Measurements from ENCODE around the gene POLRMT.

The POLRMT gene

GRCh38 chr19:583198-583967, 50.0 kb downstream of the POLRMT start:
- no peak for DNase-seq (ENCODE audit: insufficient read length, low spot score)
- FAIRE-seq = no peak

GRCh38 chr19:582497-583197, 50.7 kb downstream of the POLRMT start:
- DNase-seq (ENCODE audit: insufficient read length, low spot score) = no peak
- FAIRE-seq = no peak

- FAIRE-seq = no peak
- no peak for DNase-seq (ENCODE audit: insufficient read length, low spot score)
Observed at GRCh38 chr19:581399-582111, 51.8 kb downstream of the POLRMT start.

- no peak for FAIRE-seq
- DNase-seq (ENCODE audit: insufficient read length, low spot score) = no peak
Observed at GRCh38 chr19:580274-580835, 53.0 kb downstream of the POLRMT start.

GRCh38 chr19:579842-580155, 53.5 kb downstream of the POLRMT start:
- DNase-seq (ENCODE audit: insufficient read length, low spot score) (no peak), FAIRE-seq (no peak)

GRCh38 chr19:579111-579841, 54.1 kb downstream of the POLRMT start:
- DNase-seq (ENCODE audit: insufficient read length, low spot score) (no peak), FAIRE-seq (no peak)

- FAIRE-seq (no peak), DNase-seq (ENCODE audit: insufficient read length, low spot score) (no peak)
Observed at GRCh38 chr19:577439-578392, 55.6 kb downstream of the POLRMT start.

- DNase-seq (ENCODE audit: insufficient read length, low spot score) (no peak), FAIRE-seq (no peak)
Observed at GRCh38 chr19:576768-577438, 56.4 kb downstream of the POLRMT start.

- peak; percentile 46 for DNase-seq (ENCODE audit: insufficient read length, low spot score)
- no peak for FAIRE-seq
Observed at GRCh38 chr19:575527-576506, 57.5 kb downstream of the POLRMT start.

- FAIRE-seq (no peak), DNase-seq (ENCODE audit: insufficient read length, low spot score) (no peak)
Observed at GRCh38 chr19:574658-575526, 58.4 kb downstream of the POLRMT start.

- DNase-seq (ENCODE audit: insufficient read length, low spot score) (no peak), FAIRE-seq (no peak)
Observed at GRCh38 chr19:573519-573825, 59.9 kb downstream of the POLRMT start.

GRCh38 chr19:572743-573518, 60.4 kb downstream of the POLRMT start:
- no peak for DNase-seq (ENCODE audit: insufficient read length, low spot score)

GRCh38 chr19:572140-572742, 61.1 kb downstream of the POLRMT start, which contains the start of gene BSG:
Gene BSG, plus strand, starts transcription at chr19:572596. Its CDS starts 39 bp downstream, at chr19:572635.
- DNase-seq (ENCODE audit: insufficient read length, low spot score) (peak; percentile 96), FAIRE-seq (peak; percentile 77)

More at GRCh38 chr19:572743-573518, 60.4 kb downstream of the POLRMT start:
- FAIRE-seq = no peak

- DNase-seq (ENCODE audit: insufficient read length, low spot score) = no peak
Observed at GRCh38 chr19:571566-571974, 61.8 kb downstream of the POLRMT start.

GRCh38 chr19:570937-571565, 62.3 kb downstream of the POLRMT start:
- DNase-seq (ENCODE audit: insufficient read length, low spot score) (no peak), FAIRE-seq (no peak)

More at GRCh38 chr19:571566-571974, 61.8 kb downstream of the POLRMT start:
- FAIRE-seq = no peak

Data from HTR-8/SVneo (cell line).